Measurements from ENCODE around the gene TBRG4.

The TBRG4 gene

GRCh38 chr7:45151131-45151684 lies 39.7 kb upstream of the TBRG4 start:
- Mint-ChIP-seq H3K9me3 (no peaks in the 10 kb centered on the region), H3K27me3 (peaks cover 23 to 47% of the 10 kb centered on the region in 2 donors), H3K36me3 (no peaks in the 10 kb centered on the region), H3K4me3 (no peak overlapping the region), H3K4me1 (peaks cover 5 to 6% of the 10 kb centered on the region in 2 donors), H3K27ac (no peak overlapping the region)
- ATAC-seq (replicated peaks) (no peak), DNase-seq (no peak)

DNA sequence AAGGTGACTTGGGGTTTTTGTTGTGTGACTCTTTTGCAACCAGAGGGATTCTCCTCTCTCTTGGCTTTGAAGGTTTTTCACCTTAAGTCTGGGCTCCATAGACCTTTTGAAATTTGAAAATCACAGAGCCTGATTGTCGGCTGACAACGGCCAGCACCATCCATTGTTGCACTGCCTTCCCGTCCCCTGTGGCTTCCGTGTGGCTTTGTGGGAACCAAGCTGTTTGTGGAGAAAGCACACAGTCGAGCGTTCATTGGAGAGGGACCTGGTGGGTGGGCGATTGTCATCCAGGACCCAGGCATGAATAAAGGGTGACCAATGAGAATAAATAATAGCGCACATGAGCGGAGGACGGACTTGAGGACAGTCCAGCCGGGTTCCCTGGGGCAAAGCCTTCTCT lies 38.7 kb upstream of the TBRG4 start:
- Mint-ChIP-seq H3K4me3 (no peak overlapping the region), H3K27me3 (peaks cover 22 to 48% of the 10 kb centered on the region in 2 donors), H3K4me1 (peaks cover 5 to 6% of the 10 kb centered on the region in 2 donors), H3K27ac (no peak overlapping the region), H3K36me3 (no peaks in the 10 kb centered on the region), H3K9me3 (no peaks in the 10 kb centered on the region)
- DNase-seq (no peak), ATAC-seq (replicated peaks) (no peak)

DNA sequence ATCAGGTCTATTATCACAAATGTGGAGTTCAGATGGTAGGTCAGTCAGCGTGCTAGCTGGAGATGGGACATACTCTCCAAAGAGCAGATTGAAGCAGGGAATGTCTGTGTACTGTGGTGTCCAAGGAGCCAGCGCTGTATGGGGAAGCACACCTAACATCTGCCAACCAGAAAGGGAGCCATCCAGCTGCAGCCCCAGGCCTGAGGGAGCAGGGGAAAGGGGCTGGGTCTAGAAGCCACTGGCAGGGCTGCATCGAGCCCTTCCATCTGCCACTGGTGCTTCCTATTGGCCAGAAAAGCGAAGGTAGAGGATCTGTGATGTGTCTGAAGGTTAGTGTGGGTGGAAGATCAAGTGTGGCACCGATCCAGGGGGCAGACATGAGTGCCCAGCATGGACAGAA lies 38.1 kb upstream of the TBRG4 start:
- peaks cover 26 to 54% of the 10 kb centered on the region in 2 donors for H3K27me3 Mint-ChIP-seq
- no peak overlapping the region for H3K27ac Mint-ChIP-seq
- H3K4me1 Mint-ChIP-seq: peaks cover 4 to 5% of the 10 kb centered on the region in 2 donors
- DNase-seq (no peak), ATAC-seq (replicated peaks) (no peak)
- H3K4me3 Mint-ChIP-seq: no peak overlapping the region
- H3K9me3 Mint-ChIP-seq: no peaks in the 10 kb centered on the region
- no peaks in the 10 kb centered on the region for H3K36me3 Mint-ChIP-seq

DNA sequence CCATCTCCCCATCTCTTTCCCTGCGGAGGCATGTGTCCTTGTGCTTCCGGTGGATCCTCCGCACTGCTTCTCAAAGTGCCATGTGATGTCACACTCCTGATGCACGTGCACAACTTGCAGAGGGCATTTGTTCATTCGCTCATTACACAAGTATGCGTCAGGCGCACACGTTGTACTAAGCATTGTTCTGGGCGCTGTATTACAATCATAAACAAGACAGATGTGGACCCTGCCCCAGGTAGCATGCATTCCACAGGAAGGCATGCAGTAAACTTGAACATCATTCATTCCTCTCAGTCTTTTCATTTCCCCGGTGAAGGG lies 37.1 kb upstream of the TBRG4 start:
- Mint-ChIP-seq H3K4me3 (no peak overlapping the region), H3K27me3 (peaks cover 32 to 64% of the 10 kb centered on the region in 2 donors), H3K9me3 (no peaks in the 10 kb centered on the region), H3K4me1 (peaks cover 0 to 2% of the 10 kb centered on the region in 2 donors), H3K27ac (no peak overlapping the region), H3K36me3 (no peaks in the 10 kb centered on the region)
- ATAC-seq (replicated peaks) (no peak), DNase-seq (no peak)

- Mint-ChIP-seq H3K4me1 (no peaks in the 10 kb centered on the region), H3K36me3 (no peaks in the 10 kb centered on the region), H3K27ac (no peak overlapping the region), H3K9me3 (no peaks in the 10 kb centered on the region), H3K4me3 (no peak overlapping the region), H3K27me3 (peaks cover 32 to 65% of the 10 kb centered on the region in 2 donors)
- ATAC-seq (replicated peaks) (no peak), DNase-seq (no peak)
Measured at GRCh38 chr7:45147858-45148652, 36.6 kb upstream of the TBRG4 start.

DNA sequence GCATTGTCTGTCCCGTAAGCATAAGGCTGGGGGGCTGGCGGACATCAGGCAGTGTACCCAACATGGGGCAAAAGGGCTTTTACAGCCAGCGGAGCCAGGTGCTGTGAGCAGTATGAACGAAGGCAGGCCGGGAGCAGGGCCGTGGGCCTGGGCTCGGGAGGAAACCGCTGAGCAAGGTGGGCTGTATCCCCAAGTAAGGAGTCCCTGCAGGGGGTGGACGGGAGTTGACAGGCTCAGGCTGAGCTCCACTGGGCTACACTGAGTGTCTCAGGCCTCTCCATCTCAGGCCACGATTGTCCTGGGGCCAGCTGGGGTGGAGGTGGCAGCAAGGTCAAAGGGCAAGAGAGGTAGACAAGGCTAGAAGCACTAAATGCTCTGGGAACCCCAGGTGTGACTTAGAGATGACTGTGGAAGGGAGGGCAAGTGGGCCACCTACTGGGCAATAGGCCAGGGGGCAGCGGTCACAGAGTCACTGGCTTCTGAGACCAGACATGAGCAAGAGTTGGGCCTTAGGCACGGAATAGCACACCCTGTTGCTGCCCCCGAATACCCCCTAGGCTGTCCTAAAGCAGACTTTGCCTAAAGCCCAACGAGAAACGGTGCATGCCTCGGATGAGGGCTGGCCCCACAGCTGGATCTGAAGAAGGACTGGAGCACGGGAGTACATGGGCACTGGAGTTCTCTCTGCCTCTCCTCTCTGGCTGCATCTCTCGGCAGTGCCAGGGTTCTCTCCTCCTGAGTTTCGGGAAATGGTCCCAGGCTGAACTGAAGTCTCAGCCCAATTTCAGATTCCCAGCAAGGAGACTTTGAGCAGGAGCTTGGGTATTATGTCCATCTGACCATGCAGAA lies 35.3 kb upstream of the TBRG4 start:
- no peaks in the 10 kb centered on the region for H3K36me3 Mint-ChIP-seq
- no peak overlapping the region for H3K27ac Mint-ChIP-seq
- DNase-seq (no peak), ATAC-seq (replicated peaks) (peak in 1 of 2 donors; percentile 27)
- H3K9me3 Mint-ChIP-seq: no peaks in the 10 kb centered on the region
- H3K27me3 Mint-ChIP-seq: peaks cover 32 to 65% of the 10 kb centered on the region in 2 donors
- no peaks in the 10 kb centered on the region for H3K4me1 Mint-ChIP-seq
- no peak overlapping the region for H3K4me3 Mint-ChIP-seq

- DNase-seq (no peak), ATAC-seq (replicated peaks) (no peak)
- Mint-ChIP-seq H3K27ac (no peak overlapping the region), H3K4me3 (no peak overlapping the region), H3K27me3 (peaks cover 32 to 60% of the 10 kb centered on the region in 2 donors), H3K4me1 (peaks cover 3 to 4% of the 10 kb centered on the region in 2 donors), H3K36me3 (peaks cover 0 to under 1% of the 10 kb centered on the region in 2 donors), H3K9me3 (no peaks in the 10 kb centered on the region)
Measured at GRCh38 chr7:45145881-45146280, 34.4 kb upstream of the TBRG4 start.

GRCh38 chr7:45143616-45144015 lies 32.1 kb upstream of the TBRG4 start:
- no peak for ATAC-seq (replicated peaks)
- peaks cover 11 to 23% of the 10 kb centered on the region in 2 donors for H3K4me1 Mint-ChIP-seq
- H3K27ac Mint-ChIP-seq: no peak overlapping the region

GRCh38 chr7:45140827-45141226 lies 29.3 kb upstream of the TBRG4 start:
- Mint-ChIP-seq H3K27ac (no peak overlapping the region), H3K4me3 (peak overlapping the region in 1 of 2 donors; percentile 19), H3K9me3 (peaks cover 0 to 2% of the 10 kb centered on the region in 2 donors), H3K36me3 (peaks cover 0 to 4% of the 10 kb centered on the region in 2 donors), H3K4me1 (peaks cover 16 to 32% of the 10 kb centered on the region in 2 donors), H3K27me3 (peaks cover 10 to 23% of the 10 kb centered on the region in 2 donors)
- DNase-seq (no peak), ATAC-seq (replicated peaks) (peak; percentile 78 to 90)

More at GRCh38 chr7:45143616-45144015, 32.1 kb upstream of the TBRG4 start:
- Mint-ChIP-seq H3K9me3 (peaks cover 0 to 2% of the 10 kb centered on the region in 2 donors), H3K36me3 (peaks cover 0 to 4% of the 10 kb centered on the region in 2 donors), H3K27me3 (peaks cover 28 to 43% of the 10 kb centered on the region in 2 donors), H3K4me3 (no peak overlapping the region)
- no peak for DNase-seq

- Mint-ChIP-seq H3K4me3 (no peak overlapping the region), H3K36me3 (peaks cover 0 to 4% of the 10 kb centered on the region in 2 donors), H3K27ac (no peak overlapping the region), H3K4me1 (peaks cover 16 to 34% of the 10 kb centered on the region in 2 donors), H3K27me3 (peaks cover 0 to 2% of the 10 kb centered on the region in 2 donors), H3K9me3 (peaks cover 0 to 2% of the 10 kb centered on the region in 2 donors)
- DNase-seq (no peak), ATAC-seq (replicated peaks) (no peak)
Measured at GRCh38 chr7:45138433-45139267, 27.2 kb upstream of the TBRG4 start.

DNA sequence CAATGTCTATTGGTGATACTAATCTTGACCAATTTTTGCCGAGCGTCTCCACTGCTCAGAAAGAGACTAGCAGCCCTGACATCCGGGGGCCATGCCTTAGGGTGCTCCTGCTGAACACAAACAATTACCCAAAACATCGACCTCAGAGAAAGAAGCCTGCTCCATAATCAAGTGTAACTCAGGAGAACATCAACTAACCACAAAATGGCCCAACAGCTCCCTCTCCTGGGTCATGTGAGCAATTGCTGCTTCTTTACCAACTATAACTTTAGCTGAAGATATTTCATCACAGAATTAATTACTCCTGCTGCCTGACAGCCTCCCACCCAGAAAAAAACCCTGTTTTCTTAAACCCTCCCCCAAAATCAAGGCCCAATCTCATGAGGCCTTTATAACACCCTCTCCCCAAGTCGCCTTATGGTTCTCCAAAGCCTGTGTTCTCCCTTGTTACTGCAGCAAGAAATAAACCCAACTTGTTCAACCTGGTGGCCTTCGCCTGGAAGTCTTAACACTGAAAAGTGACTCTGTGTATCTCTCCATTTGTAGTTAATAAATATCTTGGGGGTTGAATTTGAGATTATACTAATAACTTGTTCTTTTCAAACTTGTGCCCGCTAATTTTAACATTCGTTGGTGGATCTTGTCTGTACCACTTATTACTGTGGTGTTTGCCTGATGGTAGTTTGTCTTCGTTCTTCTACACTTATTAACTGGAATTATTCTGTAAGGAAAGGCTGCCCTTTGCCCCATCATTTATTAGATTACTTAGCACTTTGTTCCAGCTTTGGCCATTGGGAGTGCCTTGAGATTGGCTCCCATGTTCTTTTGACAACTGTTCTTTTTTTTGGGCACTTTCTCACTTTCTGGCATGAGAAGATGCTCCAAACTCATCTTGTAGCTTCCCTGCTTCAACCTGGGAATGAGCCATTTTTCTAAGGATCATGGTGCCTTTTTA lies 24.9 kb upstream of the TBRG4 start:
- peak; percentile 35 for DNase-seq
- Mint-ChIP-seq H3K36me3 (peaks cover 0 to 4% of the 10 kb centered on the region in 2 donors), H3K4me1 (peaks cover 16 to 34% of the 10 kb centered on the region in 2 donors), H3K27ac (no peak overlapping the region), H3K4me3 (peak overlapping the region in 1 of 2 donors; percentile 18), H3K27me3 (peaks cover 4 to 10% of the 10 kb centered on the region in 2 donors), H3K9me3 (peaks cover 0 to 2% of the 10 kb centered on the region in 2 donors)
- peak; percentile 74 to 84 for ATAC-seq (replicated peaks)

DNA sequence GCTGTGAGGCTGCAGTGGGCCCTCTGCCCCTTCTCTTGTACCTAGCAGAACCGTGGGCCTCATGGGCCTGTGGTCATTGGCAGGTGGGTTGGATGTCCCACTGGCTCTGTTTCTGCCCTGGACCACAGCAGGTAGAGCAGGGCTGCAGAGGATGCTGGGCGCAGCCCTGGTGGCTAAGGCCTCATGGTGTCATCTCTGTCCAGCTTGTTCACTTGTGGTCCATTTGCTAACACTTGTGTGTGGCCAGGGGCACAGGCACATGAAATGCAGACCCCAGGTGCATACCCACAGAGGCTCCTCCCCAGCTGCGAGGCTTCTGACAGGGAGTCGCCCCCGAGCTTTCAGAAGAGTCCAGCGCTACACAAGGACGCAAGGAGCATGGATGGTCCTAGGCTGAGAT lies 22.4 kb upstream of the TBRG4 start:
- Mint-ChIP-seq H3K9me3 (no peaks in the 10 kb centered on the region), H3K4me3 (no peak overlapping the region), H3K4me1 (peaks cover 5 to 13% of the 10 kb centered on the region in 2 donors), H3K36me3 (no peaks in the 10 kb centered on the region), H3K27me3 (peaks cover 4 to 10% of the 10 kb centered on the region in 2 donors), H3K27ac (no peak overlapping the region)
- ATAC-seq (replicated peaks) (no peak), DNase-seq (no peak)

GRCh38 chr7:45133352-45133751 lies 21.9 kb upstream of the TBRG4 start:
- Mint-ChIP-seq H3K27ac (no peak overlapping the region), H3K4me3 (no peak overlapping the region), H3K4me1 (peaks cover 5 to 9% of the 10 kb centered on the region in 2 donors), H3K36me3 (no peaks in the 10 kb centered on the region), H3K27me3 (peaks cover 4 to 10% of the 10 kb centered on the region in 2 donors), H3K9me3 (no peaks in the 10 kb centered on the region)
- ATAC-seq (replicated peaks) (no peak), DNase-seq (no peak)
